Osteoblast (primary cell): ENCODE measurements around the gene NIM1K. TPM values are rescaled to one million over a fixed set of nuclear protein-coding genes. Genes with fewer than 3 reads are reported as not detected.

Source experiments
- DNase-seq: peaks from one replicate; pipeline ENCODE4 v3.0.0; 2011; ENCODE audit warnings: low spot score, mixed read lengths; ENCODE audit not compliant: insufficient read length; ENCODE audit errors: missing footprints
- H2AFZ ChIP-seq: 2 replicates; pipeline ENCODE4 v1.6.0; 2011; ENCODE audit warnings: mild to moderate bottlenecking, low read length
- H3K27ac ChIP-seq: 2 replicates; pipeline ENCODE4 v1.5.1; 2011; ENCODE audit warnings: mild to moderate bottlenecking, low read depth, low read length, moderate library complexity
- H3K27me3 ChIP-seq: 2 replicates; pipeline ENCODE4 v1.6.0; 2012; ENCODE audit warnings: mild to moderate bottlenecking, control low read depth, inconsistent platforms, low read length, moderate library complexity; ENCODE audit not compliant: insufficient read depth
- H3K36me3 ChIP-seq: 2 replicates; pipeline ENCODE4 v1.5.1; 2011; ENCODE audit warnings: mild to moderate bottlenecking, low read length, control low read depth, moderate library complexity; ENCODE audit not compliant: insufficient read depth
- H3K4me1 ChIP-seq: 2 replicates; pipeline ENCODE4 v1.5.1; 2011; ENCODE audit warnings: mild to moderate bottlenecking, low read length, control low read depth, moderate library complexity; ENCODE audit not compliant: insufficient read depth
- H3K4me2 ChIP-seq: 2 replicates; pipeline ENCODE4 v1.6.0; 2011; ENCODE audit warnings: mild to moderate bottlenecking, low read length; ENCODE audit not compliant: insufficient read depth
- H3K4me3 ChIP-seq: fragments of 200-600 bp; sonication (generic); 3 replicates; pipeline ENCODE4 v1.5.1; 2012; ENCODE audit warnings: mild to moderate bottlenecking, low read length, inconsistent platforms; ENCODE audit not compliant: insufficient read depth
- H3K79me2 ChIP-seq: 2 replicates; pipeline ENCODE4 v1.6.0; 2012; ENCODE audit warnings: mild to moderate bottlenecking, low read length, control low read depth, inconsistent platforms; ENCODE audit not compliant: insufficient read depth
- H3K9me3 ChIP-seq: 2 replicates; pipeline ENCODE4 v1.5.1; 2011; ENCODE audit warnings: low read depth, low read length, control low read depth
- H4K20me1 ChIP-seq: 2 replicates; pipeline ENCODE4 v1.6.0; 2012; ENCODE audit warnings: mild to moderate bottlenecking, low read length, control low read depth; ENCODE audit not compliant: insufficient read depth
- CTCF ChIP-seq: IDR thresholded peaks from 2 replicates; pipeline ENCODE4 v1.5.1; 2011; ENCODE audit warnings: mild to moderate bottlenecking, low read depth, low read length, moderate library complexity; ENCODE audit errors: extremely low read depth
- total RNA-seq: library from RNA; depleted of rRNA; stranded (reverse); fragments of >200 nt; gene quantifications from 2 replicates; pipeline ENCODE4 v1.2.3, GENCODE V29; 2012

NIM1K gene
- total RNA-seq, 1 donor = 1.1 TPM

GRCh38 chr5:43149231-43149630, 42.8 kb upstream of the NIM1K start:
- DNase-seq = peak; percentile 11
- no peaks in the 10 kb centered on the region for H3K9me3 ChIP-seq
- peaks cover 8% of the 10 kb centered on the region for H3K36me3 ChIP-seq
- H3K27me3 ChIP-seq = no peaks in the 10 kb centered on the region
- no peak overlapping the region for H3K27ac ChIP-seq
- H3K4me3 ChIP-seq = no peak overlapping the region
- H3K79me2 ChIP-seq = peaks cover 72% of the 10 kb centered on the region
- no peak overlapping the region for H2AFZ ChIP-seq
- H4K20me1 ChIP-seq = peaks cover 34% of the 10 kb centered on the region
- no peak overlapping the region for H3K4me2 ChIP-seq
- peaks cover 8% of the 10 kb centered on the region for H3K4me1 ChIP-seq
- TF ChIP-seq CTCF = no peak

DNA sequence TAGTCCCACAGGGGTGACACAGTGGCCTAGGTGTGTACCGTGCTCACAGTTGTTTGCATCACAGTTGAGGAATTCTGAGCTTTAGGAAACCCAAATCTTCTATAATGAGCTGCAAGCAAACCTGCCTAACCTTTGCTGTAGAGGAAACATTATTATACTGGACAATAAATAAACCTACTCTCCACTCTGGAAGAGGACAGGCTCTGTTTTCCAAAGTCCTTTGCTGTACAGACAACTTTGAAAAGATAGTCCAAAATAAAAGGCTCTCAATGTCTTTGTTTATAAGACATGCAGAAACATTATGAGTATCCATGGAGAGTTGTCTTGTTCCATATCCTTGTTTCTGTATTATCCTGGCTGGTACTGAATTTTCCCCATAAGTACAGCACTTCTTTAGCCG, 42.0 kb upstream of the NIM1K start:
- H3K27ac ChIP-seq = no peak overlapping the region
- H3K79me2 ChIP-seq = peaks cover 72% of the 10 kb centered on the region
- no peak for TF ChIP-seq CTCF

DNA sequence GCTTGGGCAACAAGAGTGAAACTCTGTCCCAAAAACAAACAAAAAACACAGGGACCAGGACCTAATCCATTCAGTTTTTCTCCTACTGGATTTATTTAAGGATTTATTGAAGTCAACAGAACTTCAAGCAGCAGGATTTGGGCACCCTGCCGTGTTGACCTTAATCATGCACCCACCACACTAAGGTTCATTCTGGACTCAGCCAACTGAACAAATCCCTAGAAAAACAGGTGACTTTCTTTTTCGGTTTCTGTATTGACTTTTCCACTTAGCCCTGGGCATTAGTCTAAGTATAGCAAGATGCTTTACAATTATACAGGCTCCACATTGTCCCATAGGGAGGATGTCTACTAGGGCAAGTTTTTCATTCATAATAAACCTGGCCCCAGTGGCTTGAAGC, 41.3 kb upstream of the NIM1K start:
- no peak for TF ChIP-seq CTCF
- H3K4me2 ChIP-seq = no peak overlapping the region
- no peak overlapping the region for H3K4me3 ChIP-seq
- peaks cover 8% of the 10 kb centered on the region for H3K36me3 ChIP-seq
- no peak overlapping the region for H3K27ac ChIP-seq
- no peak overlapping the region for H2AFZ ChIP-seq
- no peaks in the 10 kb centered on the region for H3K9me3 ChIP-seq
- no peaks in the 10 kb centered on the region for H3K27me3 ChIP-seq
- peak; percentile 30 for DNase-seq
- H3K79me2 ChIP-seq = peaks cover 76% of the 10 kb centered on the region
- H4K20me1 ChIP-seq = peaks cover 41% of the 10 kb centered on the region
- H3K4me1 ChIP-seq = peaks cover 11% of the 10 kb centered on the region

More for the DNA sequence above, 42.0 kb upstream of the NIM1K start:
- DNase-seq = peak; percentile 15
- Histone ChIP-seq H3K4me3 (no peak overlapping the region), H3K9me3 (no peaks in the 10 kb centered on the region), H3K4me1 (peaks cover 8% of the 10 kb centered on the region), H3K36me3 (peaks cover 8% of the 10 kb centered on the region), H3K4me2 (no peak overlapping the region), H4K20me1 (peaks cover 36% of the 10 kb centered on the region), H3K27me3 (no peaks in the 10 kb centered on the region), H2AFZ (no peak overlapping the region)

GRCh38 chr5:43152946-43153345, 39.1 kb upstream of the NIM1K start:
- Histone ChIP-seq H3K4me3 (no peak overlapping the region), H3K4me2 (no peak overlapping the region), H3K79me2 (peaks cover 80% of the 10 kb centered on the region)

More at GRCh38 chr5:43152946-43153345, 39.1 kb upstream of the NIM1K start:
- Histone ChIP-seq H3K36me3 (no peaks in the 10 kb centered on the region), H3K4me1 (peaks cover 18% of the 10 kb centered on the region), H2AFZ (no peak overlapping the region), H3K27ac (peak overlapping the region; percentile 45), H3K27me3 (no peaks in the 10 kb centered on the region), H3K9me3 (no peaks in the 10 kb centered on the region), H4K20me1 (peaks cover 52% of the 10 kb centered on the region)
- DNase-seq = peak; percentile 84
- no peak for TF ChIP-seq CTCF
